ENCODE measurements around the gene SMO. TPM values are rescaled to one million over a fixed set of nuclear protein-coding genes. Genes with fewer than 3 reads are reported as not detected.

SMO gene
- total and polyA plus RNA-seq, 2 donors (not counting 3 experiments of a cell fraction or from before 2014, with no cell fraction given) = 13.2 to 16.5 TPM

DNA sequence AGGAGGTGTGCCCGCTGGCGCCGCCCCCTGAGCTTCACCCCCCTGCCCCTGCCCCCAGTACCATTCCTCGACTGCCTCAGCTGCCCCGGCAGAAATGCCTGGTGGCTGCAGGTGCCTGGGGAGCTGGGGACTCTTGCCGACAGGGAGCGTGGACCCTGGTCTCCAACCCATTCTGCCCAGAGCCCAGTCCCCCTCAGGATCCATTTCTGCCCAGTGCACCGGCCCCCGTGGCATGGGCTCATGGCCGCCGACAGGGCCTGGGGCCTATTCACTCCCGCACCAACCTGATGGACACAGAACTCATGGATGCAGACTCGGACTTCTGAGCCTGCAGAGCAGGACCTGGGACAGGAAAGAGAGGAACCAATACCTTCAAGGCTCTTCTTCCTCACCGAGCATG lies 23.7 kb downstream of the SMO start:
- dilution Hi-C loops (cut with MboI; ENCODE audit: extremely low pct_ligation_motif_present, low sequenced_read_pairs) (no loop called here), intact Hi-C loops (cut with micrococcal nuclease) (no loop called here)
- no peak for TF ChIP-seq EZH2 (IDR thresholded peaks at IDR 0.05; ENCODE audit: borderline replicate concordance, low read depth, low read length, severe bottlenecking)
- no peak for TF ChIP-seq FOS (IDR thresholded peaks at IDR 0.05; ENCODE audit: borderline replicate concordance, insufficient read depth, low read length)
- TF ChIP-seq, protein P1, sequence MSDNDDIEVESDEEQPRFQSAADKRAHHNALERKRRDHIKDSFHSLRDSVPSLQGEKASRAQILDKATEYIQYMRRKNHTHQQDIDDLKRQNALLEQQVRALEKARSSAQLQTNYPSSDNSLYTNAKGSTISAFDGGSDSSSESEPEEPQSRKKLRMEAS (IDR thresholded peaks at IDR 0.05; ENCODE audit: insufficient read depth, insufficient read length) = no peak
- TF ChIP-seq GATA2 (IDR thresholded peaks at IDR 0.05; ENCODE audit: insufficient read depth, insufficient read length, low read depth, low read length) = no peak
- no peak for TF ChIP-seq JUN (IDR thresholded peaks at IDR 0.05; ENCODE audit: borderline replicate concordance, insufficient read depth, insufficient read length, low read depth)
- no peak for TF ChIP-seq MYC (IDR thresholded peaks at IDR 0.05; ENCODE audit: low read depth, low read length)
- TF ChIP-seq, protein P2, sequence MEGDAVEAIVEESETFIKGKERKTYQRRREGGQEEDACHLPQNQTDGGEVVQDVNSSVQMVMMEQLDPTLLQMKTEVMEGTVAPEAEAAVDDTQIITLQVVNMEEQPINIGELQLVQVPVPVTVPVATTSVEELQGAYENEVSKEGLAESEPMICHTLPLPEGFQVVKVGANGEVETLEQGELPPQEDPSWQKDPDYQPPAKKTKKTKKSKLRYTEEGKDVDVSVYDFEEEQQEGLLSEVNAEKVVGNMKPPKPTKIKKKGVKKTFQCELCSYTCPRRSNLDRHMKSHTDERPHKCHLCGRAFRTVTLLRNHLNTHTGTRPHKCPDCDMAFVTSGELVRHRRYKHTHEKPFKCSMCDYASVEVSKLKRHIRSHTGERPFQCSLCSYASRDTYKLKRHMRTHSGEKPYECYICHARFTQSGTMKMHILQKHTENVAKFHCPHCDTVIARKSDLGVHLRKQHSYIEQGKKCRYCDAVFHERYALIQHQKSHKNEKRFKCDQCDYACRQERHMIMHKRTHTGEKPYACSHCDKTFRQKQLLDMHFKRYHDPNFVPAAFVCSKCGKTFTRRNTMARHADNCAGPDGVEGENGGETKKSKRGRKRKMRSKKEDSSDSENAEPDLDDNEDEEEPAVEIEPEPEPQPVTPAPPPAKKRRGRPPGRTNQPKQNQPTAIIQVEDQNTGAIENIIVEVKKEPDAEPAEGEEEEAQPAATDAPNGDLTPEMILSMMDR (IDR thresholded peaks at IDR 0.05; ENCODE audit: extremely low read depth in 1 of 2, insufficient read depth in 1 of 2, low read depth in 1 of 2, low read length in 2 of 2) = no peak
- TF ChIP-seq POLR2AphosphoS5 (IDR thresholded peaks at IDR 0.05; ENCODE audit: insufficient read depth, low read depth, low read length) = no peak
- TF ChIP-seq POLR2A (IDR thresholded peaks at IDR 0.05; ENCODE audit: low read depth, low read length) = no peak
- Histone ChIP-seq H3K27ac (ENCODE audit: insufficient read depth, low read depth, low read length) (no peak overlapping the region), H2AFZ (ENCODE audit: low read depth, low read length) (no peak overlapping the region), H3K9me3 (replicated peaks; ENCODE audit: control insufficient read depth, insufficient read depth, low read length) (no peaks in the 10 kb centered on the region), H3K79me2 (ENCODE audit: control insufficient read depth, insufficient read depth, low read length) (no peaks in the 10 kb centered on the region), H3K4me2 (ENCODE audit: insufficient read depth, low read length) (no peak overlapping the region), H4K20me1 (replicated peaks; ENCODE audit: control insufficient read depth, extremely low read depth, insufficient read depth, low read length) (no peaks in the 10 kb centered on the region), H3K9me1 (replicated peaks; ENCODE audit: control insufficient read depth, extremely low read depth, insufficient read depth, low read length) (no peaks in the 10 kb centered on the region), H3K4me3 (replicated peaks in 1 of 3; ENCODE audit: insufficient read depth in 1 of 3, low read depth in 1 of 3, low read length in 3 of 3) (no peak overlapping the region), H3K27me3 (ENCODE audit: control insufficient read depth in 2 of 2, insufficient read depth in 2 of 2, low read length in 2 of 2) (no peaks in the 10 kb centered on the region), H3K36me3 (ENCODE audit: control insufficient read depth in 2 of 2, extremely low read depth in 1 of 2, insufficient read depth in 2 of 2, low read length in 2 of 2) (peaks cover 0 to 2% of the 10 kb centered on the region in 2 experiments), H3K4me1 (ENCODE audit: control insufficient read depth, extremely low read depth, insufficient read depth, low read length) (no peaks in the 10 kb centered on the region), H3K9ac (replicated peaks; ENCODE audit: extremely low read depth, insufficient read depth, low read length) (no peak overlapping the region)
- DNase-seq (ENCODE audit: low read depth, low spot score) = no peak
- no peak for FAIRE-seq
- no TSS peak for BruUV-seq (replicated peaks)
- ChIA-PET CTCF (interaction anchor here (1.0 to 10.2 kb wide), 3 partner anchors 47 to 432 kb away, joined by 3 to 465 read pairs (median 17); no protein-coding TSS in a partner anchor), POLR2A (interaction anchor here (0.6 kb wide), 1 partner anchor 48 kb away, joined by 7 read pairs; no protein-coding TSS in a partner anchor)

Data from endothelial cell of umbilical vein (primary cell).